H9 (cell line): ENCODE data around the gene SLC7A1. TPM values are rescaled to one million over a fixed set of nuclear protein-coding genes. Genes with fewer than 3 reads are reported as not detected.

ENCODE experiments used
- DNase-seq: peaks from one replicate; pipeline ENCODE4 v3.0.0-alpha.2; 2017
- H2AFZ ChIP-seq: one replicate; pipeline ENCODE4 v1.6.1; 2013; ENCODE audit warnings: mild to moderate bottlenecking, low read length, control low read depth, moderate library complexity
- H2AK5ac ChIP-seq: 2 replicates; pipeline ENCODE4 v1.6.1; 2013; ENCODE audit warnings: low read length, control low read depth, mixed read lengths; ENCODE audit not compliant: insufficient read length
- H2BK120ac ChIP-seq: one replicate; pipeline ENCODE4 v1.6.1; 2013; ENCODE audit warnings: low read depth, mild to moderate bottlenecking, low read length, control low read depth, inconsistent platforms; ENCODE audit not compliant: poor library complexity, severe bottlenecking
- H2BK12ac ChIP-seq: 2 replicates; pipeline ENCODE4 v1.6.1; 2013; ENCODE audit warnings: low read length, control low read depth, mixed read lengths, low read depth; ENCODE audit not compliant: insufficient read length
- H2BK15ac ChIP-seq: 2 replicates; pipeline ENCODE4 v1.6.1; 2013; ENCODE audit warnings: low read depth, low read length, control low read depth
- H2BK20ac ChIP-seq: one replicate; pipeline ENCODE4 v1.6.1; 2013; ENCODE audit warnings: low read depth, mild to moderate bottlenecking, low read length, control low read depth, inconsistent platforms; ENCODE audit not compliant: poor library complexity, severe bottlenecking
- H2BK5ac ChIP-seq: 2 replicates; pipeline ENCODE4 v1.6.1; 2013; ENCODE audit warnings: low read length, control low read depth, mixed read lengths; ENCODE audit not compliant: insufficient read length
- H3K14ac ChIP-seq: 2 replicates; pipeline ENCODE4 v1.6.1; 2013; ENCODE audit warnings: low read length, control low read depth; ENCODE audit not compliant: insufficient read depth
- H3K18ac ChIP-seq: 2 replicates; pipeline ENCODE4 v1.6.1; 2013; ENCODE audit warnings: low read depth, mild to moderate bottlenecking, mixed read lengths, low read length, control low read depth; ENCODE audit not compliant: insufficient read length
- H3K23ac ChIP-seq: 2 replicates; pipeline ENCODE4 v1.6.1; 2013; ENCODE audit warnings: low read length, control low read depth, mixed read lengths, low read depth; ENCODE audit not compliant: insufficient read length
- H3K23me2 ChIP-seq: 2 replicates; pipeline ENCODE4 v1.6.1; 2013; ENCODE audit warnings: low read depth, mild to moderate bottlenecking, mixed read lengths, low read length, control low read depth; ENCODE audit not compliant: insufficient read length, poor library complexity, severe bottlenecking
- H3K27ac ChIP-seq: 2 replicates; pipeline ENCODE4 v1.5.1; 2013; ENCODE audit warnings: low read length, control low read depth, mixed read lengths, low read depth; ENCODE audit not compliant: insufficient read length
- H3K27me3 ChIP-seq: 2 replicates; pipeline ENCODE4 v1.6.1; 2013; ENCODE audit warnings: low read length, control low read depth, inconsistent platforms; ENCODE audit not compliant: insufficient read depth
- H3K4ac ChIP-seq: 2 replicates; pipeline ENCODE4 v1.6.1; 2013; ENCODE audit warnings: low read depth, mild to moderate bottlenecking, control low read depth, inconsistent platforms, low read length, moderate library complexity
- H3K4me1 ChIP-seq: 2 replicates; pipeline ENCODE4 v1.6.1; 2013; ENCODE audit warnings: low read length, control low read depth, inconsistent platforms; ENCODE audit not compliant: insufficient read depth
- H3K4me2 ChIP-seq: 2 replicates; pipeline ENCODE4 v1.6.1; 2013; ENCODE audit warnings: low read length, control low read depth, mixed read lengths; ENCODE audit not compliant: insufficient read length, insufficient read depth
- H3K56ac ChIP-seq: 2 replicates; pipeline ENCODE4 v1.6.1; 2013; ENCODE audit warnings: low read depth, mild to moderate bottlenecking, mixed read lengths, low read length, control low read depth; ENCODE audit not compliant: insufficient read length
- H3K79me1 ChIP-seq: 2 replicates; pipeline ENCODE4 v1.6.1; 2013; ENCODE audit warnings: low read depth, mild to moderate bottlenecking, moderate library complexity, low read length, control low read depth, inconsistent platforms; ENCODE audit not compliant: insufficient read depth, poor library complexity, severe bottlenecking
- H3K79me2 ChIP-seq: 2 replicates; pipeline ENCODE4 v1.6.1; 2013; ENCODE audit warnings: low read length, control low read depth, inconsistent platforms; ENCODE audit not compliant: insufficient read depth
- H3K9ac ChIP-seq: 2 replicates; pipeline ENCODE4 v1.6.1; 2013; ENCODE audit warnings: low read length, control low read depth, mixed read lengths; ENCODE audit not compliant: insufficient read length; ENCODE audit errors: extremely low read depth
- H3K9me3 ChIP-seq: one replicate; pipeline ENCODE4 v1.6.1; 2013; ENCODE audit warnings: low read depth, low read length, inconsistent platforms; ENCODE audit not compliant: control insufficient read depth
- H3T11ph ChIP-seq: one replicate; pipeline ENCODE4 v1.6.1; 2013; ENCODE audit warnings: mild to moderate bottlenecking, low read length, control low read depth, inconsistent platforms
- H4K20me1 ChIP-seq: one replicate; pipeline ENCODE4 v1.6.1; 2013; ENCODE audit not compliant: control insufficient read depth, insufficient read length, insufficient read depth
- H4K5ac ChIP-seq: 2 replicates; pipeline ENCODE4 v1.6.1; 2013; ENCODE audit warnings: low read depth, mild to moderate bottlenecking, mixed read lengths, low read length, control low read depth; ENCODE audit not compliant: insufficient read length
- H4K8ac ChIP-seq: replicated peaks from 2 replicates; pipeline ENCODE4 v1.6.1; 2013; ENCODE audit warnings: low read length, control low read depth, mixed read lengths, low read depth; ENCODE audit not compliant: insufficient read length
- H4K91ac ChIP-seq: 2 replicates; pipeline ENCODE4 v1.6.1; 2013; ENCODE audit warnings: low read depth, mild to moderate bottlenecking, moderate library complexity, mixed read lengths, low read length, control low read depth; ENCODE audit not compliant: insufficient read length
- H3K27ac Mint-ChIP-seq, 3 experiments: 2 replicates in 2 of 3; 3 replicates in 1 of 3; pipeline ENCODE4 v1.8.0; 2020 to 2021; ENCODE audit warnings: mixed read lengths in 3 of 3, mild to moderate bottlenecking in 1 of 3, moderate library complexity in 1 of 3
- H3K27me3 Mint-ChIP-seq: 2 replicates; pipeline ENCODE4 v1.8.0; 2021; ENCODE audit warnings: low read depth, mild to moderate bottlenecking, moderate library complexity, mixed read lengths
- H3K36me3 Mint-ChIP-seq, 3 experiments: 2 replicates in 2 of 3; 3 replicates in 1 of 3; pipeline ENCODE4 v1.8.0; 2020 to 2021; ENCODE audit warnings: low read depth in 3 of 3, mixed read lengths in 3 of 3; ENCODE audit not compliant: insufficient read depth in 1 of 3
- H3K4me1 Mint-ChIP-seq, 2 experiments: 2 replicates each; pipeline ENCODE4 v1.8.0; 2020; ENCODE audit warnings: mixed read lengths in 2 of 2
- H3K4me3 Mint-ChIP-seq, 2 experiments: 2 replicates in 1 of 2; 3 replicates in 1 of 2; pipeline ENCODE4 v1.8.0; 2020 to 2021; ENCODE audit warnings: mild to moderate bottlenecking in 2 of 2, mixed read lengths in 2 of 2, moderate library complexity in 1 of 2
- H3K9me3 Mint-ChIP-seq, 2 experiments: 2 replicates in 1 of 2; 3 replicates in 1 of 2; pipeline ENCODE4 v1.8.0; 2020; ENCODE audit warnings: mild to moderate bottlenecking in 2 of 2, mixed read lengths in 2 of 2, moderate library complexity in 1 of 2
- CTCF ChIP-seq: fragments of 200-600 bp; sonication (generic); conservative IDR thresholded peaks from 3 replicates; pipeline ENCODE4 v1.8.0; 2021; ENCODE audit warnings: antibody characterized with exemption, mild to moderate bottlenecking
- WGBS: extraction: QIAGEN DNeasy Blood & Tissue Kit; methylation state at CpG from one replicate; pipeline ENCODE4 v1.1.7; 2013; ENCODE audit warnings: missing lambda C conversion rate, low lambda C conversion rate, mixed read lengths; ENCODE audit not compliant: insufficient read length; ENCODE audit errors: extremely low coverage; 5-methylcytosine and 5-hydroxymethylcytosine counted together
- total RNA-seq: library from RNA; stranded (reverse); gene quantifications from 2 replicates; pipeline ENCODE4 v1.2.1, GENCODE V29; 2021

The SLC7A1 gene
- total RNA-seq, 1 experiment from 2014 or later, result 109 TPM

DNA sequence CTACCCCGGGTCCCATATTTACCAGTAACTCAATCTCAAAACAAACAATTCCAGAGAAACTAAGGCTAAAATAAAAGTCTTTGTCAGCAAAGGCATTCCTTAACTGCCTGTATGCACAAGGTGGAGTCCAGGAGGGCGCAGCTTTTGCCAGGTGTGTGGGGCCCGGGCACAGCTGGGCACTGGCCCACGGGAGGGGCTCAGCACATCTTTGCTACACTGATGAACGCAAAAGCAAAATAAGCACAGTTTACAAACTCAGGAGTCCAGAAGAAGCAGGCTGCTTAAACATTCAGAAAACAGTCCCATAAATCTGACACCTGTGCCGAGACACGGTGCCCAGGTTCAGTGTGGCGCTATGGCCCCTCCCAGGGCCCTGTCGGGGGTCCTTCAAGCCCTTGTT, 70.8 kb downstream of the SLC7A1 start:
- no peak overlapping the region for H3K18ac ChIP-seq
- no peak overlapping the region for H2BK120ac ChIP-seq
- no peak overlapping the region for H3K9ac ChIP-seq
- no peaks in the 10 kb centered on the region for H3K27me3 ChIP-seq
- H2BK5ac ChIP-seq, result no peak overlapping the region
- Mint-ChIP-seq H3K27me3 (no peaks in the 10 kb centered on the region), H3K36me3 (peaks cover 45 to 86% (median 74%) of the 10 kb centered on the region in 3 experiments; a peak in 6 of 7 replicates), H3K27ac (peak overlapping the region in 2 of 3 experiments; percentile 53 to 55; a peak in 2 of 7 replicates), H3K9me3 (no peaks in the 10 kb centered on the region), H3K4me1 (peaks cover 0 to 6% of the 10 kb centered on the region in 2 experiments; a peak in 2 of 4 replicates), H3K4me3 (no peak overlapping the region)
- peaks cover 3% of the 10 kb centered on the region for H4K20me1 ChIP-seq
- H2BK12ac ChIP-seq, result no peak overlapping the region
- H4K8ac ChIP-seq, result no peak overlapping the region
- no peak overlapping the region for H3T11ph ChIP-seq
- H3K9me3 ChIP-seq, result no peaks in the 10 kb centered on the region
- H2BK20ac ChIP-seq, result no peak overlapping the region
- no peak overlapping the region for H3K4ac ChIP-seq
- H3K79me2 ChIP-seq, result no peaks in the 10 kb centered on the region
- no peak overlapping the region for H2BK15ac ChIP-seq
- no peak overlapping the region for H4K5ac ChIP-seq
- WGBS, result no CpG with 5 or more reads among the region's 9 CpGs
- H3K23me2 ChIP-seq, result no peaks in the 10 kb centered on the region
- H3K4me1 ChIP-seq, result no peaks in the 10 kb centered on the region
- no peak overlapping the region for H3K56ac ChIP-seq
- H3K14ac ChIP-seq, result no peak overlapping the region
- DNase-seq, result no peak
- H4K91ac ChIP-seq, result no peak overlapping the region
- H3K4me2 ChIP-seq, result no peak overlapping the region
- no peak overlapping the region for H3K27ac ChIP-seq
- no peak overlapping the region for H2AFZ ChIP-seq
- H2AK5ac ChIP-seq, result no peak overlapping the region
- no peak for TF ChIP-seq CTCF
- H3K79me1 ChIP-seq, result peaks cover 4% of the 10 kb centered on the region
- no peak overlapping the region for H3K23ac ChIP-seq
